Retinal pigment epithelial cell (primary cell): ENCODE results near the gene CPED1.

Source experiments
- DNase-seq: peaks from one replicate; pipeline ENCODE4 v3.0.0-alpha.2; 2010; ENCODE audit warnings: low read depth
- H3K4me3 ChIP-seq: 2 replicates; pipeline ENCODE4 v1.5.1; 2011; ENCODE audit warnings: mild to moderate bottlenecking, low read length, control low read depth, moderate library complexity
- CTCF ChIP-seq: conservative IDR thresholded peaks from 2 replicates; pipeline ENCODE4 v1.5.1; 2011; ENCODE audit warnings: low read depth, low read length, control low read depth, inconsistent platforms

CPED1 gene

GRCh38 chr7:121266307-121266894 is 277.9 kb downstream of the CPED1 start:
- no peak for DNase-seq
- no peak overlapping the region for H3K4me3 ChIP-seq
- no peak for TF ChIP-seq CTCF

- H3K4me3 ChIP-seq = no peak overlapping the region
- DNase-seq = no peak
- no peak for TF ChIP-seq CTCF
Observed at GRCh38 chr7:121267612-121268011, 279.1 kb downstream of the CPED1 start.

- no peak for DNase-seq
- no peak for TF ChIP-seq CTCF
- no peak overlapping the region for H3K4me3 ChIP-seq
Observed at GRCh38 chr7:121269798-121270197, 281.3 kb downstream of the CPED1 start.

GRCh38 chr7:121271098-121271497 is 282.6 kb downstream of the CPED1 start:
- DNase-seq = no peak
- H3K4me3 ChIP-seq = no peak overlapping the region
- no peak for TF ChIP-seq CTCF

GRCh38 chr7:121271916-121272315 is 283.4 kb downstream of the CPED1 start:
- no peak for DNase-seq

GRCh38 chr7:121272676-121273075 is 284.2 kb downstream of the CPED1 start:
- no peak overlapping the region for H3K4me3 ChIP-seq
- no peak for DNase-seq
- TF ChIP-seq CTCF = no peak

More at GRCh38 chr7:121271916-121272315, 283.4 kb downstream of the CPED1 start:
- no peak for TF ChIP-seq CTCF
- H3K4me3 ChIP-seq = no peak overlapping the region

- H3K4me3 ChIP-seq = no peak overlapping the region
- TF ChIP-seq CTCF = no peak
- no peak for DNase-seq
Observed at GRCh38 chr7:121273467-121274167, 285.1 kb downstream of the CPED1 start.
